HAP-1 (cell line): ENCODE results near the gene ADAP2.
"Not testable (repeated sequence)": the region's sequence is repeated elsewhere in the genome, so short reads cannot be mapped to it uniquely, and the experiment has no call there.

Experiments
- DNase-seq, 2 experiments: peaks; one replicate each; pipeline ENCODE4 v3.0.0-alpha.2; 2016 to 2020; ENCODE audit warnings: low spot score in 2 of 2
- H3K27me3 ChIP-seq: fragments of 250-450 bp; sonication (Bioruptor Pico); 2 replicates; pipeline ENCODE4 v1.5.1; 2020; ENCODE audit warnings: low read depth, mild to moderate bottlenecking, moderate library complexity
- H3K36me3 ChIP-seq: fragments of 250-450 bp; sonication (Bioruptor Pico); replicated peaks from 2 replicates; pipeline ENCODE4 v1.5.1; 2020; ENCODE audit warnings: mild to moderate bottlenecking
- H3K4me1 ChIP-seq: fragments of 250-450 bp; sonication (Bioruptor Pico); 2 replicates; pipeline ENCODE4 v1.5.1; 2020; ENCODE audit warnings: mild to moderate bottlenecking
- H3K4me3 ChIP-seq: fragments of 250-450 bp; sonication (Bioruptor Pico); 2 replicates; pipeline ENCODE4 v1.5.1; 2020; ENCODE audit warnings: mild to moderate bottlenecking, moderate library complexity
- H3K9me3 ChIP-seq: fragments of 250-450 bp; sonication (Bioruptor Pico); 2 replicates; pipeline ENCODE4 v1.5.1; 2020; ENCODE audit warnings: mild to moderate bottlenecking, moderate library complexity
- in situ Hi-C: fragments of 300-500 bp; cut with MboI; formaldehyde crosslinking; loops from 3 replicates; pipeline ENCODE4 v1.14.3; 2020; ENCODE audit warnings: low sequenced_read_pairs, inconsistent platforms, mixed read lengths

The ADAP2 gene

DNA sequence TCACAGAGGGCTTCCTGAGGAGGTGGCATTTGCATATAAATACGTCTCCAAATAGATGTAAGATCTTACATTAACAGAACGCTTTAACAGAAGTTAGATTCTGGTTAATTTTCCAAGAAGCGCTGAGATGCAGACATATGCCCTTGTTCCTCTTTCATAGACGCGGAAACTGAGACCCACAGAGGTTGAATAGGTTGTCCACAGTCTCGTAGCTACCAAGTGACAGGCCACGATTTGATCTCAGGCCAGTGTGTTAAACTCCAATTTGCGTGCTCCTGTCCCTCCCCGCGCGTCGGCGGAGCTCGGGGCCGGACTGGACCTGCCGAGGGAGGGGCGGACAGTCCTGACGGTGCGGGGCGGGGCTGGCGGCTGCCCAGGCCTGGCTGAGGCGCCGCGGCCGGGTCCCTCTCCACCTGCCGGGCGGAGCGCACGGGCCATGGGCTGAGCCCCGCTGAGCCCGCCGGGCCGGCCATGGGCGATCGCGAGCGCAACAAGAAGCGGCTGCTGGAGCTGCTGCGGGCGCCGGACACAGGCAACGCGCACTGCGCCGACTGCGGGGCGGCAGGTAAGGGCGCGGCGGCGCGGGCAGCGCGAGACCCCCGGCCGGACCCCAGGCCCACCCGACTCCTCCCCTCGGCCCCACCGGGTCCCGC is at the start of gene ADAP2:
Gene ADAP2, plus strand, starts transcription at position 402 of the 653 bp plus-strand sequence. Its CDS starts 70 bp downstream, at position 472.
- no peaks in the 10 kb centered on the region; the same call in 1 of the 2 replicates for H3K27me3 ChIP-seq
- no peaks in the 10 kb centered on the region for H3K9me3 ChIP-seq
- H3K4me1 ChIP-seq = peaks cover 4% of the 10 kb centered on the region
- peaks cover 1% of the 10 kb centered on the region; the same call in 1 of the 2 replicates for H3K36me3 ChIP-seq
- peak within 1 kb of the TSS; percentile 47 for H3K4me3 ChIP-seq
- in situ Hi-C loops = loop anchor here (25.0 kb wide), 1 partner anchor 616 kb away; no protein-coding TSS in a partner anchor
- DNase-seq = peak; percentile 21 to 79

GRCh38 chr17:30886187-30886586 is 35.6 kb upstream of the ADAP2 start:
- no peaks in the 10 kb centered on the region for H3K9me3 ChIP-seq
- no peak overlapping the region for H3K4me3 ChIP-seq
- H3K4me1 ChIP-seq = no peaks in the 10 kb centered on the region
- in situ Hi-C loops = no loop called here
- H3K36me3 ChIP-seq = peaks cover 23% of the 10 kb centered on the region
- H3K27me3 ChIP-seq = no peaks in the 10 kb centered on the region
- no peak for DNase-seq

DNA sequence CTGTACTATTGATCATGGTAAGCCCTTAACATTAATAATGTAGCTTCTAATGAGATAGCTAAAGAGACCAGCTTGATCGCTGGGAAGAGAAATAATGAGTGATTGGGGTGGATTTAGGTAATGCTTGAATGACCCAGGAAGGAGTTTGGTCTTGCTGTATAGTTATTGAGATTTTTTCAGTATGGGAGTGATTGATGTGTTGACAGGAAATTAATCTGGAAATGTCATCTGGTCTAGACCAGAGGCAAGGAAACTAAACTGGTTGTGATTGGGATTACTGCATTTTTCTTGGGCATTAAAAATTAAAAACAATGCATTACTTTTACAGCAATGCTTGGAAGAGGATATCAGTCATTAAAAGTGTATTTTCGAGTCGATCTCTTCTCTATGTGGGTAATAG is 27.5 kb upstream of the ADAP2 start:
- Histone ChIP-seq H3K4me1 (no peaks in the 10 kb centered on the region), H3K9me3 (no peaks in the 10 kb centered on the region), H3K4me3 (no peak overlapping the region), H3K36me3 (peaks cover 48% of the 10 kb centered on the region), H3K27me3 (no peaks in the 10 kb centered on the region)
- in situ Hi-C loops = no loop called here
- no peak for DNase-seq

GRCh38 chr17:30897311-30897710 is 24.4 kb upstream of the ADAP2 start:
- in situ Hi-C loops = no loop called here
- DNase-seq = no peak
- Histone ChIP-seq H3K36me3 (peaks cover 59% of the 10 kb centered on the region), H3K27me3 (no peaks in the 10 kb centered on the region), H3K4me1 (no peaks in the 10 kb centered on the region), H3K9me3 (no peaks in the 10 kb centered on the region), H3K4me3 (no peak overlapping the region)

DNA sequence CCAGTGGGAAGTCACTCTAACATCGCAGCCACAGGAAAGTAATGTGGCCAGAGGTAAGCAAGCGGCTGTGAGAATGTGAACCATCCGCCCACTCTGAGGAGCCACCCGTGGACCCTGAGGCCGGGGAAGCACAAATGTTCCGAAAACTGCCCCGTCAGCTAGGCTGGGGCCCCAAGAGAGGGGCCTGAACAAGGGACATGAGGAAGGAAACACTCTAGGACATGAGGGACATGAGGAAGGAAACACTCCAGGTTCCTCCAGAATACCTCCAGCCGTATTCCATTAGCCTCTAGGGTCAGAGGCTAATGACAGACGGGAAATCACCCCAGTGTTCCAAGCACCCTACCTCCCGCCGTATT is 16.0 kb upstream of the ADAP2 start:
- peaks cover 22% of the 10 kb centered on the region for H3K36me3 ChIP-seq
- peak overlapping the region; percentile 80 for H3K4me3 ChIP-seq
- no peaks in the 10 kb centered on the region for H3K9me3 ChIP-seq
- DNase-seq = no peak
- no peaks in the 10 kb centered on the region; the same call in none of the 2 replicates for H3K4me1 ChIP-seq
- no peaks in the 10 kb centered on the region for H3K27me3 ChIP-seq
- in situ Hi-C loops = loop anchor here (25.0 kb wide), 1 partner anchor 632 kb away; no protein-coding TSS in a partner anchor

DNA sequence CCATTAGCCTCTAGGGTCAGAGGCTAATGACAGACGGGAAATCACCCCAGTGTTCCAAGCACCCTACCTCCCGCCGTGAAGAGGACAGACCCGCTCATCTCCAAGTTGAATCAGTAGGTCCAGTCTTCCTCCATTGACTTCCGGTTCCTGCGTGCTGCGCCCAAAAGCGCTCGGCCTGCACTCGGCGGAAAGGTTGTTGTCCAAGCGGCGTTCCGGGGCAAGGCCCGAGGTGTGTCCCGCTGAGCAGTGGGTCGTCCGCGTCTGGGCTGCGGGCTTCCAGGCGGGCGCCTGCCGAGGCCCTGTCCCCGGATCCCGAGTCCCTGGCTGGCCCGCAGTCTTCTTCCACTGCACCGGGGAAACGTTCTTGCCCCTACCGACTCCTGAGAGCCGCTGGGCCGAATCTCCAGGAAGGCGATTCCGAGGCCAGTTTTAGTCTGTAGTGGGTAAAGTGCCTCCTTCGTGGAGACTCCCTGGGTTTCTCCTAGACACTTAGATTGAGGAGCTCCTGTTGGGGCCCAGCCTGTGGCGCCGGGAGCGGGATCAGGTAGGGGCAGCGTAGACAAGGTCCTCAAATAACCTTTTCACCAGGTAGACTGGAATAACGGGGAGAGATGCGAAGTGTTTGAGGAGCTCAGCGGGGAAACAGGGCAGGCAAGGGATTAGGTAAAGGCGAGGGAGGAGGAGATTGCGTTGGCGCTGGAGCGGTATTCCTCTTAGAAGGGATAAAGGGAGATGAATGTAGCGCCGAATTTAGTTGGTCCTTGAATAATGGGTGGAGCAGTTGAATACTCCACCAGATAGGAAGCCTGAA is 15.4 kb upstream of the ADAP2 start, which contains the start of gene TEFM:
Gene TEFM, minus strand, starts transcription at position 138 of the 811 bp plus-strand sequence. Its CDS starts 40 bp downstream, at position 98.
- Histone ChIP-seq H3K36me3 (peaks cover 17% of the 10 kb centered on the region), H3K9me3 (no peaks in the 10 kb centered on the region), H3K27me3 (no peaks in the 10 kb centered on the region), H3K4me1 (no peaks in the 10 kb centered on the region; the same call in none of the 2 replicates), H3K4me3 (peak within 1 kb of the TSS; percentile 80)
- in situ Hi-C loops = loop anchor here (25.0 kb wide), 1 partner anchor 631 kb away; no protein-coding TSS in a partner anchor
- DNase-seq = peak; percentile 88 to 94

DNA sequence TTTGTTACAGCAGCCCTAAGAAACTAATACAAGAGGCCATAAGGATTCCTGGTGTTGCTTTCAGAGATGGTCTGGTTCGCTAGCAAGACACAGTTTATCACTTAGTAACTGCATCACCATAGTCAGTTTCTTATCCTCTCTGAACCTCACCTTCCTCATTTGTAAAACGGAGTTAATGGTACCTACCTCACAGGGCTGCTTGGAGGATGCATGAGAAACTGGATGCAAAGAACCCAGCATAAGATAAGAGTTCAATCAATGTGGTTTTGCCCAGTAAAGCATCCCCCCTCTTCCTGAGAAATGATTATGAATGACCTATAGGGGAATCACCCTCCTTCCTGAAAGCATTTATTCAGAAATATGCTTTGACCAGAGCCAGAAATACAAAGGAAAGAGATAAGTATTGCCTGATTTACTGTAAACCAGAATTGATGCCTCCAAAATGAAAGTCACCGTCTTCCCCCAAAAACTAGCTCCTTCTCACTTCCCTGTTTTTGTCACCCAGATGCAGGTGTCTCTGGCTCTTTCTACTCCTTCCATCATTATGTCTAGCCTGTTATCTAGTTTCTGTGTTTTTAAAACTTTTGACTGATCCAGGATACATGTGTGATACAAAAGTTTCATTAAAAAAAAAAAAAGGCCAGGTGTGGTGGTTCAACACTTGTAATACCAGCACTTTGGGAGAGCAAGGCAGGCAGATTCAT is 12.9 kb upstream of the ADAP2 start:
- Histone ChIP-seq H3K9me3 (no peaks in the 10 kb centered on the region), H3K27me3 (no peaks in the 10 kb centered on the region), H3K4me3 (no peak overlapping the region), H3K36me3 (peaks cover 4% of the 10 kb centered on the region; the same call in 1 of the 2 replicates), H3K4me1 (no peaks in the 10 kb centered on the region; the same call in none of the 2 replicates)
- in situ Hi-C loops = loop anchor here (25.0 kb wide), 1 partner anchor 628 kb away; no protein-coding TSS in a partner anchor
- no peak for DNase-seq

GRCh38 chr17:30910151-30910550 is 11.6 kb upstream of the ADAP2 start:
- not testable (repeated sequence) for H3K4me1 ChIP-seq
- in situ Hi-C loops = loop anchor here (25.0 kb wide), 1 partner anchor 627 kb away; no protein-coding TSS in a partner anchor

DNA sequence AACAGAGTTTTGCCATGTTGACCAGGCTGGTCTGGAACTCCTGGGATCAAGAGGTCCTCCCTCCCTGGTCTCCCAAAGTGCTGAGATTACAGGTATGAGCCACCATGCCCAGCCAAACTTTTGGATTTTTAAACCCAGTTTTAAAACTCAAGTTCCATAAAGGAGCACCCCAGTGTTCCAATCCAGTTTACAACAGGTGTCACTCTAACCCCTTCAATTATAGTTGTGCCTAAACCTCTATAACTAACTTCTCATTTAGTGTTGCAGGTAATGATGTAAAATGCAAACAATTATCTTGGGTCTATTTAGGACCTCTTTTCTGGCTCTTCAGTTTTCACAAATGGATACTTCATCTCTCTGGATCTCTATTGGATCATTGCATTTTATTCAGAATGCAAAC is 7.8 kb upstream of the ADAP2 start:
- H3K4me3 ChIP-seq = no peak overlapping the region
- no peaks in the 10 kb centered on the region for H3K9me3 ChIP-seq
- DNase-seq = no peak
- no peaks in the 10 kb centered on the region for H3K4me1 ChIP-seq
- no peaks in the 10 kb centered on the region for H3K36me3 ChIP-seq
- in situ Hi-C loops = loop anchor here (25.0 kb wide), 1 partner anchor 623 kb away; no protein-coding TSS in a partner anchor
- no peaks in the 10 kb centered on the region for H3K27me3 ChIP-seq

More at GRCh38 chr17:30910151-30910550, 11.6 kb upstream of the ADAP2 start:
- H3K27me3 ChIP-seq, H3K4me3 ChIP-seq, H3K36me3 ChIP-seq, H3K9me3 ChIP-seq, DNase-seq: not testable (repeated sequence)

- DNase-seq = no peak
- Histone ChIP-seq H3K4me3 (no peak overlapping the region), H3K4me1 (no peaks in the 10 kb centered on the region), H3K27me3 (no peaks in the 10 kb centered on the region; the same call in 1 of the 2 replicates), H3K36me3 (no peaks in the 10 kb centered on the region), H3K9me3 (no peaks in the 10 kb centered on the region)
- in situ Hi-C loops = loop anchor here (25.0 kb wide), 1 partner anchor 621 kb away; no protein-coding TSS in a partner anchor
Observed at GRCh38 chr17:30915833-30916611, 5.7 kb upstream of the ADAP2 start.

DNA sequence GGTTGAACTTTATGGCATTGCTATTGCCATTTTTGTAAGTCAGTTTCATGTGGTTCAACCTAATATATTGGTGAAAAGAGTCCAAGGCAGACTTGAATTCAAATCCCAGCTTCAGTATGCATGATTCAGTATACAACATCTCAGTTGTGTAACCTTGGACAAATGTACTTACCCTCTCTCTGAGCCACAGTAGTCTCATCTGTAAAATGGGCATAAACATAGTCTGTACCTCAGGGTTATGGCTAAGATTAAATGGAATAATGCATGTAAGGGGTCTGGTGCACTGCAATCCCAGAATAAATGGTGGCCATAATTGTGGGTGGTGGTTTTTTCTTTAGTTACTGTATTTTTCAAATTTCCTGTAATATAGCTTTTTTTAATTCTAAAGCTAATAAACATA is 4.7 kb upstream of the ADAP2 start:
- H3K4me1 ChIP-seq = peaks cover 4% of the 10 kb centered on the region
- in situ Hi-C loops = loop anchor here (25.0 kb wide), 1 partner anchor 620 kb away; no protein-coding TSS in a partner anchor
- H3K9me3 ChIP-seq = no peaks in the 10 kb centered on the region
- H3K4me3 ChIP-seq = no peak overlapping the region
- no peak for DNase-seq
- H3K27me3 ChIP-seq = no peaks in the 10 kb centered on the region; the same call in 1 of the 2 replicates
- no peaks in the 10 kb centered on the region for H3K36me3 ChIP-seq

GRCh38 chr17:30920282-30920681 is 1.5 kb upstream of the ADAP2 start:
- DNase-seq = no peak

More at GRCh38 chr17:30920282-30920681, 1.5 kb upstream of the ADAP2 start:
- Histone ChIP-seq H3K27me3 (no peaks in the 10 kb centered on the region; the same call in 1 of the 2 replicates), H3K9me3 (no peaks in the 10 kb centered on the region), H3K4me3 (no peak overlapping the region), H3K4me1 (peaks cover 4% of the 10 kb centered on the region), H3K36me3 (no peaks in the 10 kb centered on the region)
- in situ Hi-C loops = loop anchor here (25.0 kb wide), 1 partner anchor 617 kb away; no protein-coding TSS in a partner anchor
